Stimulated activated naive CD8-positive, alpha-beta T cell treated with anti-CD3 and anti-CD28 coated beads, Interleukin-15, amount 100 ng/mL, for 72 hours (primary cell): ENCODE measurements around the gene OPN4.

ENCODE experiments used
- ATAC-seq: fragments of 150-1000 bp; cut with Tn5 transposase; 2 replicates; pipeline ENCODE4 v1.10.0; 2021; ENCODE audit warnings: mild to moderate bottlenecking, moderate library complexity
- DNase-seq, 2 donors: peaks; one replicate each; pipeline ENCODE4 v3.0.0; 2021 to 2022
- H3K27ac Mint-ChIP-seq, 2 donors: one replicate each; pipeline ENCODE4 v1.8.0; 2022; ENCODE audit warnings: mild to moderate bottlenecking in 2 of 2, mixed read lengths in 2 of 2, moderate library complexity in 2 of 2
- H3K27me3 Mint-ChIP-seq: one replicate; pipeline ENCODE4 v1.8.0; 2022; ENCODE audit warnings: mixed read lengths
- H3K4me1 Mint-ChIP-seq: one replicate; pipeline ENCODE4 v1.8.0; 2022; ENCODE audit warnings: mild to moderate bottlenecking, mixed read lengths
- H3K4me3 Mint-ChIP-seq, 2 donors: one replicate each; pipeline ENCODE4 v1.8.0; 2022; ENCODE audit warnings: mild to moderate bottlenecking in 2 of 2, mixed read lengths in 2 of 2, moderate library complexity in 1 of 2
- H3K9me3 Mint-ChIP-seq, 2 donors: one replicate each; pipeline ENCODE4 v1.8.0; 2022; ENCODE audit warnings: mixed read lengths in 2 of 2

OPN4 gene

GRCh38 chr10:86664341-86665217 lies 10.2 kb downstream of the OPN4 start:
- H3K27ac Mint-ChIP-seq, result no peak overlapping the region
- no peaks in the 10 kb centered on the region for H3K9me3 Mint-ChIP-seq

GRCh38 chr10:86665218-86665607 lies 10.9 kb downstream of the OPN4 start:
- ATAC-seq (no peak), DNase-seq (no peak)
- H3K4me1 Mint-ChIP-seq, result no peaks in the 10 kb centered on the region
- no peaks in the 10 kb centered on the region for H3K9me3 Mint-ChIP-seq
- no peak overlapping the region for H3K4me3 Mint-ChIP-seq
- no peak overlapping the region for H3K27ac Mint-ChIP-seq
- H3K27me3 Mint-ChIP-seq, result no peaks in the 10 kb centered on the region

More at GRCh38 chr10:86664341-86665217, 10.2 kb downstream of the OPN4 start:
- Mint-ChIP-seq H3K27me3 (no peaks in the 10 kb centered on the region), H3K4me1 (no peaks in the 10 kb centered on the region), H3K4me3 (no peak overlapping the region)
- no peak for DNase-seq
- ATAC-seq, result no peak

- H3K4me3 Mint-ChIP-seq, result no peak overlapping the region
- no peaks in the 10 kb centered on the region for H3K9me3 Mint-ChIP-seq
- no peak overlapping the region for H3K27ac Mint-ChIP-seq
These were observed 11.5 kb downstream of the OPN4 start for GRCh38 chr10:86665868-86666267.

GRCh38 chr10:86666538-86666937 lies 12.2 kb downstream of the OPN4 start:
- no peak overlapping the region for H3K27ac Mint-ChIP-seq
- H3K4me1 Mint-ChIP-seq, result no peaks in the 10 kb centered on the region
- no peak overlapping the region for H3K4me3 Mint-ChIP-seq
- DNase-seq (no peak), ATAC-seq (no peak)
- H3K27me3 Mint-ChIP-seq, result no peaks in the 10 kb centered on the region
- H3K9me3 Mint-ChIP-seq, result no peaks in the 10 kb centered on the region

More at GRCh38 chr10:86665868-86666267, 11.5 kb downstream of the OPN4 start:
- Mint-ChIP-seq H3K4me1 (no peaks in the 10 kb centered on the region), H3K27me3 (no peaks in the 10 kb centered on the region)
- ATAC-seq (no peak), DNase-seq (no peak)

GRCh38 chr10:86667421-86668181 lies 13.3 kb downstream of the OPN4 start:
- Mint-ChIP-seq H3K27me3 (no peaks in the 10 kb centered on the region), H3K27ac (no peak overlapping the region), H3K9me3 (no peaks in the 10 kb centered on the region), H3K4me1 (no peaks in the 10 kb centered on the region), H3K4me3 (no peak overlapping the region)
- DNase-seq (no peak), ATAC-seq (no peak)

- H3K27ac Mint-ChIP-seq, result no peak within 1 kb of the TSS
- H3K27me3 Mint-ChIP-seq, result no peaks in the 10 kb centered on the region
- no peaks in the 10 kb centered on the region for H3K9me3 Mint-ChIP-seq
- no peak for DNase-seq
- ATAC-seq, result peak; percentile 22
- H3K4me3 Mint-ChIP-seq, result no peak within 1 kb of the TSS
- H3K4me1 Mint-ChIP-seq, result no peaks in the 10 kb centered on the region
These were observed 14.2 kb downstream of the OPN4 start, which contains the start of gene LDB3 for GRCh38 chr10:86668297-86669165. Gene LDB3 (plus strand): TSS chr10:86668511. CDS start chr10:86668692, 181 bp downstream.

GRCh38 chr10:86670290-86670811 lies 16.0 kb downstream of the OPN4 start:
- H3K9me3 Mint-ChIP-seq, result no peaks in the 10 kb centered on the region
- ATAC-seq, result no peak
- H3K4me1 Mint-ChIP-seq, result no peaks in the 10 kb centered on the region
- H3K27ac Mint-ChIP-seq, result no peak overlapping the region
- DNase-seq, result no peak
- H3K27me3 Mint-ChIP-seq, result no peaks in the 10 kb centered on the region
- no peak overlapping the region for H3K4me3 Mint-ChIP-seq

GRCh38 chr10:86670876-86671275 lies 16.5 kb downstream of the OPN4 start:
- ATAC-seq (no peak), DNase-seq (no peak)
- Mint-ChIP-seq H3K27ac (no peak overlapping the region), H3K4me3 (no peak overlapping the region), H3K9me3 (no peaks in the 10 kb centered on the region), H3K4me1 (no peaks in the 10 kb centered on the region), H3K27me3 (no peaks in the 10 kb centered on the region)

- no peak for DNase-seq
- ATAC-seq, result no peak
- H3K9me3 Mint-ChIP-seq, result no peaks in the 10 kb centered on the region
- no peak overlapping the region for H3K27ac Mint-ChIP-seq
- no peak overlapping the region for H3K4me3 Mint-ChIP-seq
- no peaks in the 10 kb centered on the region for H3K4me1 Mint-ChIP-seq
- H3K27me3 Mint-ChIP-seq, result no peaks in the 10 kb centered on the region
These were observed 17.1 kb downstream of the OPN4 start for GRCh38 chr10:86671419-86671818.

- H3K27me3 Mint-ChIP-seq, result no peaks in the 10 kb centered on the region
- peak overlapping the region in 1 of 2 donors; percentile 34 for H3K27ac Mint-ChIP-seq
- H3K4me1 Mint-ChIP-seq, result no peaks in the 10 kb centered on the region
- H3K9me3 Mint-ChIP-seq, result no peaks in the 10 kb centered on the region
- DNase-seq (no peak), ATAC-seq (no peak)
- H3K4me3 Mint-ChIP-seq, result no peak overlapping the region
These were observed 17.8 kb downstream of the OPN4 start for GRCh38 chr10:86671985-86672710.

- no peaks in the 10 kb centered on the region for H3K9me3 Mint-ChIP-seq
- peak overlapping the region in 1 of 2 donors; percentile 21 for H3K27ac Mint-ChIP-seq
- no peaks in the 10 kb centered on the region for H3K4me1 Mint-ChIP-seq
- no peak for DNase-seq
- H3K27me3 Mint-ChIP-seq, result no peaks in the 10 kb centered on the region
- no peak for ATAC-seq
- H3K4me3 Mint-ChIP-seq, result no peak overlapping the region
These were observed 19.0 kb downstream of the OPN4 start for GRCh38 chr10:86673216-86673826.

- ATAC-seq (no peak), DNase-seq (no peak)
- H3K27ac Mint-ChIP-seq, result peak overlapping the region in 1 of 2 donors; percentile 66
- H3K4me3 Mint-ChIP-seq, result no peak overlapping the region
- no peaks in the 10 kb centered on the region for H3K9me3 Mint-ChIP-seq
- H3K27me3 Mint-ChIP-seq, result no peaks in the 10 kb centered on the region
- H3K4me1 Mint-ChIP-seq, result no peaks in the 10 kb centered on the region
These were observed 19.7 kb downstream of the OPN4 start for GRCh38 chr10:86673827-86674581.

- no peaks in the 10 kb centered on the region for H3K4me1 Mint-ChIP-seq
- no peak overlapping the region for H3K27ac Mint-ChIP-seq
- no peak for ATAC-seq
- H3K9me3 Mint-ChIP-seq, result no peaks in the 10 kb centered on the region
- no peak for DNase-seq
- no peaks in the 10 kb centered on the region for H3K27me3 Mint-ChIP-seq
- no peak overlapping the region for H3K4me3 Mint-ChIP-seq
These were observed 20.6 kb downstream of the OPN4 start for GRCh38 chr10:86674912-86675311.

- Mint-ChIP-seq H3K4me1 (no peaks in the 10 kb centered on the region), H3K27ac (no peak overlapping the region)
- no peak for DNase-seq
These were observed 23.0 kb downstream of the OPN4 start for GRCh38 chr10:86677374-86677773.

More at GRCh38 chr10:86677374-86677773, 23.0 kb downstream of the OPN4 start:
- H3K4me3 Mint-ChIP-seq, result no peak overlapping the region
- no peak for ATAC-seq
- no peaks in the 10 kb centered on the region for H3K9me3 Mint-ChIP-seq
- H3K27me3 Mint-ChIP-seq, result no peaks in the 10 kb centered on the region
